Measurements from ENCODE around the gene GKAP1. TPM values are rescaled to one million over a fixed set of nuclear protein-coding genes. Genes with fewer than 3 reads are reported as not detected.

Gene GKAP1
- total and polyA plus RNA-seq, 12 donors = 1.2 to 24.2 (median 6.4) TPM

- peaks cover 8 to 72% of the 10 kb centered on the region in 2 donors for H3K4me1 ChIP-seq (replicated peaks in 1 of 2)
- H3K9me3 ChIP-seq (replicated peaks in 1 of 3) = no peaks in the 10 kb centered on the region
- H3K27me3 ChIP-seq = no peaks in the 10 kb centered on the region
- TF ChIP-seq POLR2A (IDR thresholded peaks at IDR 0.05) = no peak
- TF ChIP-seq CTCF (IDR thresholded peaks at IDR 0.05) = no peak
- WGBS, 4 donors = 89 to 96% (median 92%) methylated on average over 1 of the region's 1 CpG
- peak overlapping the region in 1 of 5 donors; percentile 40 for H3K27ac ChIP-seq
- no peaks in the 10 kb centered on the region for H3K36me3 ChIP-seq (replicated peaks in 1 of 2)
- peak overlapping the region in 1 of 4 donors; percentile 3 for H3K4me3 ChIP-seq
- DNase-seq = no peak
- intact Hi-C loops (cut with DNase I) = no loop called here
These were observed 116.3 kb downstream of the GKAP1 start for GRCh38 chr9:83701286-83701685.

- Histone ChIP-seq H3K4me3 (no peak overlapping the region), H3K36me3 (replicated peaks in 1 of 2) (no peaks in the 10 kb centered on the region), H3K27me3 (no peaks in the 10 kb centered on the region), H3K4me1 (replicated peaks in 1 of 2) (peaks cover 8 to 71% of the 10 kb centered on the region in 2 donors), H3K27ac (peak overlapping the region in 4 of 5 donors; percentile 39 to 73 (median 52)), H3K9me3 (replicated peaks in 1 of 3) (no peaks in the 10 kb centered on the region)
- no peak for DNase-seq
- intact Hi-C loops (cut with DNase I) = no loop called here
- 90 to 92% (median 91%) methylated on average over 3 of the region's 3 CpGs for WGBS, 4 donors
- TF ChIP-seq CTCF (IDR thresholded peaks at IDR 0.05) (no peak), POLR2A (IDR thresholded peaks at IDR 0.05) (no peak)
These were observed 118.0 kb downstream of the GKAP1 start for GRCh38 chr9:83699615-83700014.

GRCh38 chr9:83698976-83699585 is 118.5 kb downstream of the GKAP1 start:
- no peaks in the 10 kb centered on the region for H3K27me3 ChIP-seq
- no peaks in the 10 kb centered on the region for H3K36me3 ChIP-seq (replicated peaks in 1 of 2)
- no peak for DNase-seq
- TF ChIP-seq POLR2A (IDR thresholded peaks at IDR 0.05) (no peak), CTCF (IDR thresholded peaks at IDR 0.05) (no peak)
- H3K27ac ChIP-seq = peak overlapping the region in 4 of 5 donors; percentile 39 to 73 (median 52)
- peaks cover 8 to 77% of the 10 kb centered on the region in 2 donors for H3K4me1 ChIP-seq (replicated peaks in 1 of 2)
- intact Hi-C loops (cut with DNase I) = no loop called here
- no peaks in the 10 kb centered on the region for H3K9me3 ChIP-seq (replicated peaks in 1 of 3)
- 44 to 52% (median 51%) methylated on average over 4 of the region's 4 CpGs for WGBS, 4 donors
- no peak overlapping the region for H3K4me3 ChIP-seq

GRCh38 chr9:83691492-83691891 is 126.1 kb downstream of the GKAP1 start:
- TF ChIP-seq CTCF (IDR thresholded peaks at IDR 0.05) = no peak
- no peak for TF ChIP-seq POLR2A (IDR thresholded peaks at IDR 0.05)
- no peak overlapping the region for H3K27ac ChIP-seq
- H3K27me3 ChIP-seq = no peaks in the 10 kb centered on the region
- H3K9me3 ChIP-seq (replicated peaks in 1 of 3) = no peaks in the 10 kb centered on the region
- H3K36me3 ChIP-seq (replicated peaks in 1 of 2) = no peaks in the 10 kb centered on the region
- peaks cover 5 to 62% of the 10 kb centered on the region in 2 donors for H3K4me1 ChIP-seq (replicated peaks in 1 of 2)
- WGBS, 4 donors = 73 to 85% (median 75%) methylated on average over 3 of the region's 3 CpGs
- no peak for DNase-seq
- intact Hi-C loops (cut with DNase I) = no loop called here
- H3K4me3 ChIP-seq = no peak overlapping the region

Other genes with a start within 250 kb of the GKAP1 start
- gene IDNK, start 194.6 kb downstream of the GKAP1 start, total RNA-seq = 10 to 100 TPM in 6 of 9 donors, 1 to 10 TPM in 3; 6.4 to 25.2 (median 11.4) TPM
- 10 to 100 TPM; 18.1 to 21.6 (median 20.3) TPM for gene IDNK, start 194.6 kb downstream of the GKAP1 start, polyA plus RNA-seq
- gene UBQLN1, start 109.8 kb downstream of the GKAP1 start, total RNA-seq = 100 to 1,000 TPM in 7 of 9 donors, 10 to 100 TPM in 2; 93.7 to 178 (median 110) TPM
- 100 to 1,000 TPM in 1 of 3 donors, 10 to 100 TPM in 2; 23.7 to 243 (median 28.8) TPM for gene UBQLN1, start 109.8 kb downstream of the GKAP1 start, polyA plus RNA-seq
- gene KIF27, start 103.7 kb upstream of the GKAP1 start, total RNA-seq = 10 to 100 TPM in 1 of 9 donors, 1 to 10 TPM in 8; 1.3 to 23.4 (median 4.8) TPM
- 1 to 10 TPM in 2 of 3 donors, under 1 TPM in 1; 0.81 to 2.1 (median 1.9) TPM for gene KIF27, start 103.7 kb upstream of the GKAP1 start, polyA plus RNA-seq
- 100 to 1,000 TPM; 371 to 544 (median 482) TPM for gene HNRNPK, start 162.4 kb upstream of the GKAP1 start, total RNA-seq
- 100 to 1,000 TPM; 172 to 866 (median 228) TPM for gene HNRNPK, start 162.4 kb upstream of the GKAP1 start, polyA plus RNA-seq
- gene RMI1, start 163.0 kb upstream of the GKAP1 start, total RNA-seq = 10 to 100 TPM in 4 of 9 donors, 1 to 10 TPM in 5; 6.2 to 21.7 (median 8.9) TPM
- gene RMI1, start 163.0 kb upstream of the GKAP1 start, polyA plus RNA-seq = 10 to 100 TPM in 1 of 3 donors, 1 to 10 TPM in 2; 2.3 to 17.5 (median 3.5) TPM